HG03175 (cell line): Measurements from ENCODE around the gene GLI1.

Experiments used
- ATAC-seq: cut with Tn5 transposase; IDR thresholded peaks from one replicate; pipeline ENCODE4 v1.9.1; 2021; ENCODE audit warnings: mild to moderate bottlenecking, moderate library complexity; ENCODE audit not compliant: unreplicated experiment

The GLI1 gene

GRCh38 chr12:57518176-57518919, 58.8 kb downstream of the GLI1 start:
- ATAC-seq: no peak

DNA sequence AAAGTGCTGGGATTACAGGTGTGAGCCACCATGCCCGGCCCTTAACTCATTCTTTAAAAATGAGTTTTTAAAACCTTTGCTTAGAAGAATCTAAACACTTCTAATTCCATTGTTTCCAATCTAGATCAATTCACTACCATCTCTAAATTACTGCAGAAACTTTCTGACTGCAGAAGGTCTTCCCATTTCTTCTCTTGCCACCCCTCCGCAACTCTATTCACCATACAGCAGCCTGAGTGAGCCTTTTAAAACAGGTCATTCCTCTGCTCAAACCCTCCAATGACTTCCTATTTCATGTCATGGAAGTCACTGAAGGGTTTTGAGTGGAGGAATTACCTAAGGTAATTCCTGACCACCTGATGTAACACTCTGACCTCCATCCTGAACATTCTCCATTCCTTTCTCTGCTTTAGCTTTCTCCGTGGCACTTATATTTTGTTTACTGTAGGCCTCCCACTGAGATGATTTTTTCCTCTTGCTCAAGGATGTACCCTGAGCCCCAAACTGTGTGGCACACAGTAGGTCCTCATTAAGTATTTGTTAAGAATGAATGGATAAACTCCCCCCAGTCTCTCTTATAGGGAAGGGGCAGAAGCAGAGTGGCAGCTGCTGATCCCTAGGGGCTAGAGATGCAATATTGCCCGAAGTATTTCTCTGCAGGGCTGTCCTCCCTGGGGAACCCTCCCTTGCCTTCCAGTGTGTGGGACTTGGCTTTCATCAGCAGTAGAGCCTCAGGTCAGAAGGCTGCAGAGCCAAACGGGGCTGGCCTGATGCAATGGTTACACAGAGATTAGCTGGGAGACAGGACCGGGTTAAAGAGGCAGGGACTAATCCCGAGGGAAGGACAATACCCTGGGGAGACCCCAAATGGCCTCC, 59.6 kb downstream of the GLI1 start:
- no peak for ATAC-seq

DNA sequence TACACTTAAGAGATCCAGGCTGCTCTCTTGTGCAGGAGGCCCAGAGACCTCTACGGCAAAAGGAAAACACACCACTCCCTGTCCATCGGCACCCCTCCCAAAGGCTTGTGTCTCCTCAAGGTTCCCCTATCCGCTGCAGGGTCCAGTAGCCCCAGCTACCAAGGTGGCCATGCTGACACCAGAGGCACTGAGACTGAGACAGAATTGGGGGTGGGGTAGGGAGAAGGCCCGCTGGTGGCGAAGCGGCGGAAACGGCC, 60.1 kb downstream of the GLI1 start:
- ATAC-seq: peak; percentile 8

- peak; percentile 72 for ATAC-seq
Measured at GRCh38 chr12:57520053-57520818, 60.7 kb downstream of the GLI1 start, which contains the start of gene DDIT3. Gene DDIT3, minus strand, starts transcription at chr12:57520514. Its CDS starts 3,108 bp downstream, at chr12:57517406.

GRCh38 chr12:57521525-57522010, 62.0 kb downstream of the GLI1 start:
- ATAC-seq: no peak
